Neural progenitor cell (in vitro differentiated cells): Measurements from ENCODE around the gene GP1BB. TPM values are rescaled to one million over a fixed set of nuclear protein-coding genes. Genes with fewer than 3 reads are reported as not detected.
A peak's percentile ranks its signal among the peaks of the same experiment; 100 is the strongest.

Source experiments
- DNase-seq: peaks from one replicate; pipeline ENCODE4 v3.0.0-alpha.2; 2016; ENCODE audit warnings: low spot score
- H2AFZ ChIP-seq: fragments of 200-600 bp; sonication (generic); replicated peaks from 2 replicates; pipeline ENCODE4 v1.6.1; 2016; ENCODE audit warnings: antibody characterized with exemption
- H3F3A ChIP-seq: fragments of 200-600 bp; sonication (generic); 2 replicates; pipeline ENCODE4 v1.6.1; 2016; ENCODE audit warnings: antibody characterized with exemption, low read depth
- H3K27ac ChIP-seq: fragments of 200-600 bp; sonication (generic); 2 replicates; pipeline ENCODE4 v1.5.1; 2016; ENCODE audit warnings: mild to moderate bottlenecking
- H3K27me3 ChIP-seq: fragments of 200-600 bp; sonication (generic); 2 replicates; pipeline ENCODE4 v1.6.1; 2016; ENCODE audit warnings: mild to moderate bottlenecking, moderate library complexity
- H3K36me3 ChIP-seq: fragments of 200-600 bp; sonication (generic); 2 replicates; pipeline ENCODE4 v1.5.1; 2016
- H3K4me1 ChIP-seq: fragments of 200-600 bp; sonication (generic); 2 replicates; pipeline ENCODE4 v1.6.1; 2016; ENCODE audit warnings: mixed run types
- H3K4me2 ChIP-seq: fragments of 200-600 bp; sonication (generic); 2 replicates; pipeline ENCODE4 v1.6.1; 2016
- H3K4me3 ChIP-seq: fragments of 200-600 bp; sonication (generic); 2 replicates; pipeline ENCODE4 v1.5.1; 2016
- H3K79me2 ChIP-seq: fragments of 200-600 bp; sonication (generic); 2 replicates; pipeline ENCODE4 v1.6.1; 2016; ENCODE audit warnings: low read depth
- H3K9ac ChIP-seq: fragments of 200-600 bp; sonication (generic); 2 replicates; pipeline ENCODE4 v1.6.1; 2016
- H3K9me3 ChIP-seq: fragments of 200-600 bp; sonication (generic); 2 replicates; pipeline ENCODE4 v1.5.1; 2016; ENCODE audit warnings: low read depth
- H4K20me1 ChIP-seq: fragments of 200-600 bp; sonication (generic); 2 replicates; pipeline ENCODE4 v1.6.1; 2016; ENCODE audit warnings: low read depth
- H3K27ac Mint-ChIP-seq: 3 replicates; pipeline ENCODE4 v1.8.0; 2021; ENCODE audit warnings: mixed read lengths
- H3K27me3 Mint-ChIP-seq: 2 replicates; pipeline ENCODE4 v1.8.0; 2022; ENCODE audit warnings: low read depth, mild to moderate bottlenecking, inconsistent platforms, moderate library complexity, mixed read lengths; ENCODE audit not compliant: insufficient read depth
- H3K36me3 Mint-ChIP-seq: 3 replicates; pipeline ENCODE4 v1.8.0; 2021; ENCODE audit warnings: mixed read lengths
- H3K4me1 Mint-ChIP-seq: 3 replicates; pipeline ENCODE4 v1.8.0; 2021; ENCODE audit warnings: mixed read lengths
- H3K4me3 Mint-ChIP-seq: 3 replicates; pipeline ENCODE4 v1.8.0; 2021; ENCODE audit warnings: mild to moderate bottlenecking, moderate library complexity, mixed read lengths
- H3K9me3 Mint-ChIP-seq: 3 replicates; pipeline ENCODE4 v1.8.0; 2020; ENCODE audit warnings: mixed read lengths
- EZH2 ChIP-seq: fragments of 200-600 bp; sonication (generic); IDR thresholded peaks from 2 replicates; pipeline ENCODE4 v1.6.1; 2017; ENCODE audit warnings: antibody characterized with exemption, mild to moderate bottlenecking, moderate library complexity
- EZH2phosphoT487 ChIP-seq: fragments of 200-600 bp; sonication (generic); IDR thresholded peaks from 2 replicates; pipeline ENCODE4 v1.6.1; 2017; ENCODE audit warnings: antibody characterized with exemption
- total RNA-seq: library from RNA; depleted of rRNA; stranded (reverse); fragments of >200 nt; gene quantifications from 2 replicates; pipeline ENCODE4 v1.2.3, GENCODE V29; 2015; ENCODE audit warnings: low replicate concordance
- TF ChIP-seq, protein P1 (sequence below): fragments of 200-600 bp; sonication (generic); IDR thresholded peaks from 2 replicates; pipeline ENCODE4 v1.5.1; 2017; ENCODE audit warnings: antibody characterized with exemption, mild to moderate bottlenecking

Gene GP1BB
- total RNA-seq, 1 donor from 2014 or later, result not detected

- no peaks in the 10 kb centered on the region for H3K9me3 Mint-ChIP-seq
- peaks cover 3% of the 10 kb centered on the region for H3K27me3 ChIP-seq
- no peak overlapping the region for H3K4me2 ChIP-seq
- H4K20me1 ChIP-seq, result no peaks in the 10 kb centered on the region
- no peaks in the 10 kb centered on the region for H3K36me3 Mint-ChIP-seq
- H3K4me1 ChIP-seq, result no peaks in the 10 kb centered on the region
- no peaks in the 10 kb centered on the region for H3K79me2 ChIP-seq
- H2AFZ ChIP-seq, result peak overlapping the region; percentile 68
- no peak overlapping the region for H3K9ac ChIP-seq
- H3K4me1 Mint-ChIP-seq, result peaks cover 5% of the 10 kb centered on the region
- no peaks in the 10 kb centered on the region for H3K9me3 ChIP-seq
- no peak overlapping the region for H3K4me3 Mint-ChIP-seq
- H3K27ac ChIP-seq, result no peak overlapping the region
- H3K4me3 ChIP-seq, result no peak overlapping the region
- no peaks in the 10 kb centered on the region for H3K36me3 ChIP-seq
- no peak overlapping the region for H3K27ac Mint-ChIP-seq
- H3K27me3 Mint-ChIP-seq, result peaks cover 3% of the 10 kb centered on the region
- DNase-seq, result peak; percentile 67
- TF ChIP-seq, protein P1, sequence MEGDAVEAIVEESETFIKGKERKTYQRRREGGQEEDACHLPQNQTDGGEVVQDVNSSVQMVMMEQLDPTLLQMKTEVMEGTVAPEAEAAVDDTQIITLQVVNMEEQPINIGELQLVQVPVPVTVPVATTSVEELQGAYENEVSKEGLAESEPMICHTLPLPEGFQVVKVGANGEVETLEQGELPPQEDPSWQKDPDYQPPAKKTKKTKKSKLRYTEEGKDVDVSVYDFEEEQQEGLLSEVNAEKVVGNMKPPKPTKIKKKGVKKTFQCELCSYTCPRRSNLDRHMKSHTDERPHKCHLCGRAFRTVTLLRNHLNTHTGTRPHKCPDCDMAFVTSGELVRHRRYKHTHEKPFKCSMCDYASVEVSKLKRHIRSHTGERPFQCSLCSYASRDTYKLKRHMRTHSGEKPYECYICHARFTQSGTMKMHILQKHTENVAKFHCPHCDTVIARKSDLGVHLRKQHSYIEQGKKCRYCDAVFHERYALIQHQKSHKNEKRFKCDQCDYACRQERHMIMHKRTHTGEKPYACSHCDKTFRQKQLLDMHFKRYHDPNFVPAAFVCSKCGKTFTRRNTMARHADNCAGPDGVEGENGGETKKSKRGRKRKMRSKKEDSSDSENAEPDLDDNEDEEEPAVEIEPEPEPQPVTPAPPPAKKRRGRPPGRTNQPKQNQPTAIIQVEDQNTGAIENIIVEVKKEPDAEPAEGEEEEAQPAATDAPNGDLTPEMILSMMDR, result peak; percentile 61
- no peak for TF ChIP-seq EZH2phosphoT487
- peaks cover 2% of the 10 kb centered on the region for H3F3A ChIP-seq
Measured at GRCh38 chr22:19705181-19705934, 18.0 kb upstream of the GP1BB start.

DNA sequence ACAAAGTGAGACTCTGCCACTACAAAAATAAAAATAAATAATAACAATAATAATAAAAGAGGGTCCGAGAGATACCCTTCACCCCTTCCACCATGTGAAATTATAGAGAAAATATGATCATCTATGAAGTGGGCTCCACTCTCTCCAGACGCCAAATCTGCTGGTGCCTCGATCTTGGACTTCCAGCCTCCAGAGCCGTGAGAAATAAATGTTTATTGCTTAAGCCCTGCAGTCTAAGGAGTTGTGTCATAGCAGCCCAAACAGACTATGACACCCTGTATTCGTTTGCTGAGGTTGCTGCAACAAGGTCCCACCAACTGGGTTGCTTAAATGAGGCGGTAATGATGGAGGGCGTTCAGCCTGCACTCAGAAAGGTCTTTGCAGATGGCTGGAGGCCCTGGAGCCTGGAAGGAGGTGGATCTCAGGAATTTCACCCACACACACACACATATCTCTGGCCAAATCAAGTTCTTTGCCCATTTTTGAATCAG lies 16.6 kb upstream of the GP1BB start:
- no peak for DNase-seq
- H3K4me1 Mint-ChIP-seq, result peaks cover 5% of the 10 kb centered on the region

DNA sequence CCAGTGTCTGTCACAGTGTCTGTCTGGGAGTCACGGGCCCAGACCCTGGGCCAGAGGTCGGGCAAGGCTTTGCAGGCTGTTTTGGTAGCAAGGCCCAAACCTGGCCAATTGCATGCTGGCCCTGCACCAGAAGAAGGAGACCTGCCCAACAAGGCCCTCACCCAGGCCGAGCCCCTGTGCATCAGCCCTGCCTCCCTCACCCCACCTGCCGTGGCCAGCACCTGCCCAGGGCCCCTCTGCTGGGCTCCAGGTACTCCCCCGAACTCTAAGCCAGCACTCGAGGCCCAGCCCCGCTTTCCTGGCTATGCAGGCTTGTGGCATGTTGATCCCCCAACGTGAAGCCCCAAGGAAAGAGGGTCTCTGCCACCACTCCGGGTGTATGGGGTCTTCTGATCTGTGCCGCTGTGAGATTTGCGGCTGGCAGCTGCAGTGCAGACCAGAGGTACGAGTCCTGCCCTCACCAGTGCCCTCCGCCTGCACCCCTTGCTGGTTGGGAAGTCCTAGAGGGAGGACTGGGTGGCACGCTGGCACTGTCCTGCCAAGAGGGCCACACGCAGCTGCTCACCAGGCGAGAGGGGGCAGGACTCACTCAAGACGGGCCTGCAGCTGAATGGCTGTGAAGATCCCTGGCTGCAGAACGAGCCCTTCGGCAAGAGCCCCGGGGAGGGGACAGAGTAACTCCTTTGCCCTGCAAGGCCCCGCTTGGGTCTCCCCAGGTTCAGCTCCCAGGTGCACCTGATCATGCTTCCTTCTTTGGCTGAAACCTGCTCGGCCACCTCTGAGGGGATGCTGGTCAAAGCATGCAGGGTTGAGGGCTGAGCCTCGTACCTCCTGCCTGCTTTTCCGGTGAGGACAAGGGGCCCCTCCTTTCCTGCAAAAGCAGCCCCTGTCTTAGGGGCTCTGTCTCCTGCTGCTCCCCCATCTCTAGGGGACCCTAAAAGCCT lies 15.7 kb upstream of the GP1BB start:
- H3K27me3 Mint-ChIP-seq, result peaks cover 7% of the 10 kb centered on the region
- Histone ChIP-seq H3F3A (peaks cover 2% of the 10 kb centered on the region), H3K9ac (no peak overlapping the region), H3K4me2 (no peak overlapping the region), H3K4me3 (no peak overlapping the region), H3K27me3 (peaks cover 16% of the 10 kb centered on the region), H3K36me3 (no peaks in the 10 kb centered on the region), H3K79me2 (no peaks in the 10 kb centered on the region), H3K9me3 (no peaks in the 10 kb centered on the region), H4K20me1 (no peaks in the 10 kb centered on the region), H2AFZ (no peak overlapping the region), H3K4me1 (no peaks in the 10 kb centered on the region), H3K27ac (no peak overlapping the region)
- no peaks in the 10 kb centered on the region for H3K9me3 Mint-ChIP-seq
- TF ChIP-seq EZH2phosphoT487 (no peak), EZH2 (no peak)
- TF ChIP-seq, protein P1, result no peak
- no peak for DNase-seq
- no peak overlapping the region for H3K4me3 Mint-ChIP-seq
- no peaks in the 10 kb centered on the region for H3K36me3 Mint-ChIP-seq
- H3K4me1 Mint-ChIP-seq, result peaks cover 10% of the 10 kb centered on the region
- no peak overlapping the region for H3K27ac Mint-ChIP-seq

More for the DNA sequence above, 16.6 kb upstream of the GP1BB start:
- H3K4me2 ChIP-seq, result no peak overlapping the region
- H3K27me3 Mint-ChIP-seq, result peaks cover 2% of the 10 kb centered on the region
- no peak overlapping the region for H3K4me3 ChIP-seq
- no peaks in the 10 kb centered on the region for H3K36me3 ChIP-seq
- H3K4me3 Mint-ChIP-seq, result no peak overlapping the region
- no peak overlapping the region for H3K9ac ChIP-seq
- H3K36me3 Mint-ChIP-seq, result no peaks in the 10 kb centered on the region
- H3K79me2 ChIP-seq, result no peaks in the 10 kb centered on the region
- H4K20me1 ChIP-seq, result no peaks in the 10 kb centered on the region
- H3K27me3 ChIP-seq, result peaks cover 7% of the 10 kb centered on the region
- H3K9me3 ChIP-seq, result no peaks in the 10 kb centered on the region
- H3K9me3 Mint-ChIP-seq, result no peaks in the 10 kb centered on the region
- TF ChIP-seq EZH2phosphoT487 (no peak), EZH2 (no peak)
- TF ChIP-seq, protein P1, result no peak
- no peak overlapping the region for H2AFZ ChIP-seq
- H3K4me1 ChIP-seq, result no peaks in the 10 kb centered on the region
- no peak overlapping the region for H3K27ac ChIP-seq
- no peak overlapping the region for H3K27ac Mint-ChIP-seq
- H3F3A ChIP-seq, result peaks cover 2% of the 10 kb centered on the region
